Muscle layer of duodenum (tissue), 2 donors: ENCODE measurements around the gene C10orf71.

Experiments used
- H3K27ac ChIP-seq: one replicate; pipeline ENCODE4 v1.7.0; 2013; ENCODE audit warnings: mild to moderate bottlenecking, low read length
- H3K27me3 ChIP-seq: one replicate; pipeline ENCODE4 v1.7.0; 2013; ENCODE audit warnings: low read depth, mild to moderate bottlenecking, control low read depth, low read length
- H3K36me3 ChIP-seq, 2 donors: one replicate each; pipeline ENCODE4 v1.7.0; 2013; ENCODE audit warnings: low read length in 2 of 2, control low read depth in 1 of 2, mild to moderate bottlenecking in 1 of 2; ENCODE audit not compliant: insufficient read depth in 2 of 2, control insufficient read depth in 1 of 2
- H3K4me1 ChIP-seq, 2 donors: one replicate each; pipeline ENCODE4 v1.7.0; 2013; ENCODE audit warnings: low read length in 2 of 2, mild to moderate bottlenecking in 2 of 2, control low read depth in 1 of 2, moderate library complexity in 1 of 2; ENCODE audit not compliant: insufficient read depth in 2 of 2, control insufficient read depth in 1 of 2
- H3K4me3 ChIP-seq, 2 donors: one replicate each; pipeline ENCODE4 v1.7.0; 2013; ENCODE audit warnings: low read length in 2 of 2, low read depth in 1 of 2, mild to moderate bottlenecking in 1 of 2
- H3K9me3 ChIP-seq, 2 donors: one replicate each; pipeline ENCODE4 v1.7.0; 2013; ENCODE audit warnings: low read length in 2 of 2, control low read depth in 1 of 2, mild to moderate bottlenecking in 1 of 2; ENCODE audit not compliant: control insufficient read depth in 1 of 2
- donor health status: healthy.

C10orf71 gene

DNA sequence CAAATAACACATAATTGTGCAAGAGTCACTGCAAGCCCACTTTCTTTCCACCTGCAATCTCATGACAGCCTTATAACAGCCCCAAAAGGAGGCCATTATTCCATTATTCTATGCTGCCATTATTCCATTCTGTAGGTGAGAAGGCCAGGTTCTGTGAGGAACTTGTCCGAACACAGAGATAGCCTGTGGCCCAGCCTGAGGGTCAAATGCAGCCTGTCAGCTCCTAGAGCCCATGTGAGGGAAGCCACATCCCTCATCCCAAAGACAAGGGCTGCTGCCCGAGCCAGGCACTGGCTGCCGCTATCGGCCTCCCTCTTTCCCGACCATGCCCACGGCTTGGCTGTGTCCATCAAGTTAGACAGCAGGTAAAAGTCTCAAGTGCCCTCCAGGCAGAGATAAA, 24.1 kb upstream of the C10orf71 start:
- Histone ChIP-seq H3K36me3 (no peaks in the 10 kb centered on the region), H3K4me1 (no peaks in the 10 kb centered on the region), H3K27me3 (no peaks in the 10 kb centered on the region), H3K9me3 (no peaks in the 10 kb centered on the region), H3K27ac (no peak overlapping the region), H3K4me3 (no peak overlapping the region)

DNA sequence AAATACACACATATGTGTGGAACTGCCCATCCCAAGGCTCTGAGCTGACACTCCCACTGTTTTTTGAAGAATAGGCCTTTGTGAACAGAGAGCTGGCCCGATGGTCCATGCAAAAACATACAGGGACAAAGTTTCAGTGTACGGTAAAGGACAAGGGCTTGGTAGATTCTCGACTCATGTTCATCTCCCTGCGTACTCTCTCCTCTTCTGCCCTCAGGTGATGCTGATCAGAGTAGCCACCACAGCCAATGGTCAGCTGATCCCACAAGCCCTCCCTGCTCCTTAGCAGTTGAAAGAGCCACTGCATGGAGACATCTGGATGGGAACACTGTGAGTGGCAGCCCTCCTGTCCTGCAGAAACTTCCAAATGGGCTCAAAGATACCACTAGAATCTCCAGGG, 23.1 kb upstream of the C10orf71 start:
- no peak overlapping the region for H3K27ac ChIP-seq
- no peaks in the 10 kb centered on the region for H3K4me1 ChIP-seq
- no peaks in the 10 kb centered on the region for H3K36me3 ChIP-seq
- no peak overlapping the region for H3K4me3 ChIP-seq
- no peaks in the 10 kb centered on the region for H3K27me3 ChIP-seq
- H3K9me3 ChIP-seq: no peaks in the 10 kb centered on the region

DNA sequence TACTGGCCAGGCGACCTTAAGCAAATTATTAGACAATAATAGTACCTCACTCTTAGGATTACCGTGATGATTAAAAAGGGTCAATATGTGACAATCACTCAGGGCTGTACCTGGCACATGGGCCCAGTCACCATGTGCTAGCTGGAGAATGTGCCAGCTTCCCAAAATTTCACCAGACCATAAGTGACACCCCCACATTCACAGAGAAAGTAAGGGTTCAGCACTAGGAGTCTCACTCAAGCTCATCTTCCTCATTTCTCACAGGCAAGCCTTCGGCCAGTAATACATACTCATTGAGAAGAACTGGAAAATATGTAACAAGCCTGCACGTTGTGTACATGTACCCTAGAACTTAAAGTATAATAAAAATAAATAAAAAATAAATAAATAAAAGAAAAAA, 22.4 kb upstream of the C10orf71 start:
- no peak overlapping the region for H3K4me3 ChIP-seq
- no peaks in the 10 kb centered on the region for H3K27me3 ChIP-seq
- H3K4me1 ChIP-seq: no peaks in the 10 kb centered on the region
- no peaks in the 10 kb centered on the region for H3K36me3 ChIP-seq
- H3K27ac ChIP-seq: no peak overlapping the region
- H3K9me3 ChIP-seq: no peaks in the 10 kb centered on the region

DNA sequence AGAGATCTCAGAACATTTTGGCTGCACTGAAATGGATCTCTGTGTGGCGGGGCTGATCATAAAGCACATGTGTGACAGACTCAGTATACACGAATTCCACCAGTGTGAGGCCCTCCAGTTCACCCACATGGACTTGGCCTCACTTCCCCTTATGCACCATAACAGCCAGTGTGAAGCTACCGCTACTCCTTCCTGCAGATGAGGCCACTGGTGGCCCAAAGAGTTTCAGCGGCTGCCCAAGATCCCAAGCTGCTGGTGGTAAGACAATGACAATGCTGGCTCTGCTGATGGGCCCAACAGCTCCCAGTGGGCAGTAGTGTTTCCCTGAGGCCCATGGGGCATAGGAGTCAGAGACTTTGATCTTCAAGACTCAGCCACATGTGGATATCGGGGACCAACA, 21.0 kb upstream of the C10orf71 start:
- no peaks in the 10 kb centered on the region for H3K36me3 ChIP-seq
- H3K27ac ChIP-seq: no peak overlapping the region
- H3K4me3 ChIP-seq: no peak overlapping the region
- H3K9me3 ChIP-seq: no peaks in the 10 kb centered on the region
- no peaks in the 10 kb centered on the region for H3K4me1 ChIP-seq
- H3K27me3 ChIP-seq: no peaks in the 10 kb centered on the region

DNA sequence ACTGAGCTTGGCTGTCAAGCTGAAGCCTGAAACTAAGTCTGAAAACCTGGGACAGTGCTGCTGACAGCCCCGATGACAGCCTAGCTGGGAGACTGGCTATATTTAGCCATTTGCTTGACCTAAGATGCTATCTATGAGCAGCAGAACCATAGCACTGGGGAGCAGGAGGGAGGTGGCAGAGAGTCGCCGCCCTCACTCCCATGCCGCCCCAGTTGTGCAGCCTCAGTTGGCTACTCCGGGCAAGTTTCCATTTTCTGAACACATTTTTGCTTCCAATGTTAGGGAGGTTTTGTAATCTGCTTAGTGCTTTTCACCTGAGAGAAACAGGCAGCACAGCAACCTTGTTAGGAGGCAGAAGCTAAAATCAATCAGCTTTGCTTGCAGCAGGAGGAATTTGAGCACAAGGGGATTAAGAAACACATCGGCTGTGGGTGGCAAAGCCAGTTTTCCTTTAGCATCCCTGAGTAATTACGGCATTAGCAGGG, 20.4 kb upstream of the C10orf71 start:
- Histone ChIP-seq H3K4me1 (no peaks in the 10 kb centered on the region), H3K27ac (no peak overlapping the region)

DNA sequence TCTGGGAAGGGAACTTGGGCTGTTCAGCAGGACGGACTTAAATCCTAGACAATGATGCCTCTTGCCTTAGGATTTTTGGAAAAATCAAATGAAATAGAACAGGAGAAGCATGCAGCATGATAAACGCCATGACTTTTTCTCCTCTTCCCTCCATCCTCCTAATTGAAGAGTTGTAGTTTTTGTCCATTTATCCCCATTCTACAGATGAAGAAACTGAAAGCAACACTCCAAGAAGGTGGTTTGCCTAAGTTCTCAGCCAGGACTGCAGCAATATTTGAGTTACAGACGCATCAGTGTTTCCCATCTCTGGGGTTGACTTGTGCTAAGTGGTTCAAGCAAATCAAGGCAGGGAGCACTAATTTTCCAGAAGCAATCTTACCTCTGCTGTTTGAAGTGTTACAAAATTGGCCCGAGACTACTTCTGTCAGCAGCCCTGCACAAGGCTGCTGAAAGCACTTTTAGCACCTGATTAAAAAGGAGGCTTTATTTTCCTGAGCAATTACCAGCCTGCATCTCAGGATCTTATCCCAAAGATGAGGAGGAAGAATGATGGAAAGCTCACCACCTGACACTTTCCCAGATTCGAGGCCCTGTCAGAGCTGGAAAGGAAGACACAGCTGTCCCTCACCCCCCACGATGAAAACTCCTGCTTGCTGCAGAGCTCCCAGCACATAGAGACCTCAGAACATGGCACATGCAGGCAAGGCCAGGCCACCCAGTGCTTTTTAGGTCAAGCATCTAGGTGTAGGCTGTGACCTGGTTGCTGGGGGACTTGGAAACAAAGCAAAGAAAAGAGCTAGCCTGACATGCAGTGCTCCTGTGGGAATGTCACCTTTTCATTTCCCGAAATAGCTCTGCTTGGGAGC, 19.7 kb upstream of the C10orf71 start:
- no peaks in the 10 kb centered on the region for H3K27me3 ChIP-seq
- H3K4me1 ChIP-seq: no peaks in the 10 kb centered on the region
- H3K9me3 ChIP-seq: no peaks in the 10 kb centered on the region
- H3K27ac ChIP-seq: no peak overlapping the region
- no peak overlapping the region for H3K4me3 ChIP-seq
- no peaks in the 10 kb centered on the region for H3K36me3 ChIP-seq

More for the DNA sequence above, 20.4 kb upstream of the C10orf71 start:
- Histone ChIP-seq H3K4me3 (no peak overlapping the region), H3K27me3 (no peaks in the 10 kb centered on the region), H3K9me3 (no peaks in the 10 kb centered on the region), H3K36me3 (no peaks in the 10 kb centered on the region)

DNA sequence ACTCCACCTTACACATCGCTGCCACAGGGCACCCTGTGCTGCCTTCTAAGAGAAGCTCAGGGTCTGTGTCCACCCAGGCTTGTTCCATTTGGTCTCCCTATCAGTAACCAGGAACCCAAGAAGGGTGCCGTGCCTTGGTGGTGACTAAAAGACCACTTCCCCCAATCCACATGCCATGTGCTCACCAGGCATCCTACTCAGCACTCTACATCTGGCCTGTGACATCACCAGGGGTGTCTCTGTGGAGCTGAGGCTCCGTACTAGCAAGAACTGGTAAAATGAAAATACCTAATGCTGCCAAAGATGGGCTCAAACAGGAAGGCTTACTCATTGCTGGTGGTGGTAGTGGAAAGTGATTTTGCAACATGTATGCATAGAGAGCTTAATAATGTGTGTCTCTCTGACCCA, 19.0 kb upstream of the C10orf71 start:
- Histone ChIP-seq H3K9me3 (no peaks in the 10 kb centered on the region), H3K36me3 (no peaks in the 10 kb centered on the region), H3K27ac (no peak overlapping the region), H3K4me1 (no peaks in the 10 kb centered on the region), H3K4me3 (no peak overlapping the region), H3K27me3 (no peaks in the 10 kb centered on the region)

DNA sequence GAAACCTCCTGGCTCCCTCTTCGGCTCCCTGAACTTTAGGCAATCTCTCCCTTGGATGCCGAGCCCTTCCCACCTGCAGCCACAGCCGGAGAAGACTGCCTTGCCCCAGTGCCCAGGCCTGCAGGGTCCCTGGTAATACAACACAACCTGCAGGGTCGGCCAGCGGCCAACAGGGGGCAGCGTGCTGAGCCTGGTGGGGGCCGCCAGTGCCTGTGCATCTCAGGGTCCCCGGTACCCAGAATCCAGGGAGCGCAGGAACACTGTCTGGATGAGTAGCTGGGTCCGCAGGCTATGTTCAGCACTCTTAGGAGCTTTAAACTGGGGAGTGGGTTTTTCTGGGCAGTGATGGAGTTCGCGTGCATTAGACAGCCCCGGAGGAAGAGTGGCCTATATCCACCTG, 17.5 kb upstream of the C10orf71 start:
- H3K4me3 ChIP-seq: no peak overlapping the region
- H3K4me1 ChIP-seq: no peaks in the 10 kb centered on the region
- H3K9me3 ChIP-seq: no peaks in the 10 kb centered on the region
- no peaks in the 10 kb centered on the region for H3K27me3 ChIP-seq
- no peak overlapping the region for H3K27ac ChIP-seq
- H3K36me3 ChIP-seq: no peaks in the 10 kb centered on the region

DNA sequence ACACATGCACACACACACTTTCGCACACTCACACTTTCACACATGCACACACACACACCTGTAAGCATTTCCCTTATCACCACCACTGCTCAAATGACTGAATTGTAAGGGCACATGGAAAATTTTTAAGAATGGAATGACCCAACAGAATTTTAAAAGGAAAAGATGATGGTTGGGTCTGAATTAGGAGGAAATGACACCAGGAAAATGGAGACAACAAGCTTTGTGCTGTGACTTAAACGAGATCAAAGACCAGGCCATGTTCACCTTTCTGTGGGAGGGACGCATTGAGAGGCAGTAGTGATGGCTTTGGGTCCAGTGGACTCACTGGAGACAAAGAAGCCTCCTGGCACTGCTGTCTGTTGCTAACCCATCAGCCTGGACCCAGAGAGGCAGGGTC, 16.7 kb upstream of the C10orf71 start:
- Histone ChIP-seq H3K9me3 (no peaks in the 10 kb centered on the region), H3K36me3 (no peaks in the 10 kb centered on the region), H3K27ac (no peak overlapping the region), H3K4me3 (no peak overlapping the region), H3K4me1 (no peaks in the 10 kb centered on the region), H3K27me3 (no peaks in the 10 kb centered on the region)

DNA sequence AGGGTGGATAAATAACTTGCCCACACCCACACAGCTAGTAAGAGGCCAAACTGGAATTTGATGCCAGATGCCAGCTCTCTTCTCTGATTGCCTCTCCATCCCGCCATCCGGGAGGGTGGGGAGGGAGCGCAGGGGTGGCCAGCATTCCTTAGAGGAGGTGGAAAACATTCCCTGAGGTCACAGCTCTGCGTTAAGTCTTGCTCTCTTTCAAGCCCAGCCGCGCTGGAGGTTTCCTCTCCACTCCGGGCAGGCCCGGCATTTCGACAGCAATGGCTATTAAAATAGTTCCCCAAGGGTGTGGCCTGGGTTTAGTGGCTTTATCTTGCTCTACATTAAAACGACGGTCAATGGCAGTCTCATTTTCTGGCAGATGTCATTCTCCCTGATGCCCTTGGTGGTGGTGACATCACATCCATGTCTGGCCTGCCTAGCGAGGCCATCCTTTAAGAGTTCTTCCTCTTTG, 16.1 kb upstream of the C10orf71 start:
- Histone ChIP-seq H3K27ac (no peak overlapping the region), H3K4me1 (no peaks in the 10 kb centered on the region), H3K9me3 (no peaks in the 10 kb centered on the region), H3K4me3 (no peak overlapping the region), H3K36me3 (no peaks in the 10 kb centered on the region), H3K27me3 (no peaks in the 10 kb centered on the region)

DNA sequence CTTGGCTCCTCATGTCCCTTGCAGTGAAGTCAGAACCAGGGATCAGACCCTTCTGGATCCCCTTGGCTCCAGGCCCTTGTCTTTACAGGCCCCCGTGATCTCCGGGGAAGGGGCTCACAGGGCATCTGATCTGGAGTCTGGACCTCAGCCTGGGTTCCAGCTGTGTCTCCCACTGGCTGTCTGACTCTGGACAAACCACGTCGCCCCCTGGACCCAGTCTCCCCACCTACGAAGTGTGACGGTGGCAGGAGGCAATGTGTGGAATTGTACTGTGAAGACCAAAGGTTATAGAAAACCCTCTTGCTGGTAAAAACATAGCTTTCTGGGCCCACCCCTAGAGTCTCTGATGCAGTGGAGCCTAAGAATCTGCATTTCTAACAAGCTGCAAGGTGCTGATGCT, 15.5 kb upstream of the C10orf71 start:
- Histone ChIP-seq H3K4me1 (no peaks in the 10 kb centered on the region), H3K9me3 (no peaks in the 10 kb centered on the region), H3K4me3 (no peak overlapping the region), H3K27ac (no peak overlapping the region), H3K36me3 (no peaks in the 10 kb centered on the region), H3K27me3 (no peaks in the 10 kb centered on the region)

DNA sequence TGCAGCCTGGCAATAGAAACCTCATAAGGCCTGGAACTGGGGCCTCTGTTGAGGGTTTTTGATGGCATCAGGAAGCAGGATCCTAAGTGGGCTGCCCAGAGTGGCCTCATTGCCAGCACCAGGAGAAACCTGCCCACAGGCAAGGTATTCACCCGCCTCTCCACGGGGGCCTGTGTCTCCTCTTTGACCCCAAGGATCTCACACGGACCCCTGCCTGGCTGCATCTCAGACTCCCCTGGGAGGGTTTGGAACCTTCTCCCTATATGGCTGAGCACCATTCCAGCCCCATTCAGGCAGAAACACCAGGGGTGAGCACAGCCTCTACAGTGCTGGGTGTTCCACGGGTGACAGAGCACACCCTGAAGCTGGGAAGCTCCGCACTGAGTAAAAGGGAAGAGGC, 14.6 kb upstream of the C10orf71 start:
- H3K4me3 ChIP-seq: no peak overlapping the region
- H3K27me3 ChIP-seq: no peaks in the 10 kb centered on the region
- no peaks in the 10 kb centered on the region for H3K4me1 ChIP-seq
- no peak overlapping the region for H3K27ac ChIP-seq
- H3K36me3 ChIP-seq: no peaks in the 10 kb centered on the region
- H3K9me3 ChIP-seq: no peaks in the 10 kb centered on the region
